Measurements from ENCODE around the gene HOXC4. TPM values are rescaled to one million over a fixed set of nuclear protein-coding genes. Genes with fewer than 3 reads are reported as not detected.
A peak's percentile ranks its signal among the peaks of the same experiment; 100 is the strongest.

Gene HOXC4
- total RNA-seq, 2 donors from 2014 or later, result 0.62 TPM; not detected in 1

- H3K4me1 ChIP-seq (replicated peaks), result peaks cover 9% of the 10 kb centered on the region
- WGBS, result 39% methylated on average over 16 of the region's 16 CpGs
- intact Hi-C loops (cut with DNase I), result no loop called here
- H3K36me3 ChIP-seq, result no peaks in the 10 kb centered on the region
- H3K27ac ChIP-seq, result no peak overlapping the region
- peaks cover 80% of the 10 kb centered on the region for H3K27me3 ChIP-seq (replicated peaks; ENCODE audit: insufficient read depth)
- no peak for DNase-seq (ENCODE audit: low spot score)
- no peaks in the 10 kb centered on the region for H3K9me3 ChIP-seq
- no peak for TF ChIP-seq POLR2AphosphoS5 (IDR thresholded peaks at IDR 0.05)
- no peak for TF ChIP-seq POLR2A (IDR thresholded peaks at IDR 0.05)
- TF ChIP-seq CTCF (IDR thresholded peaks at IDR 0.05), result no peak
- no peak overlapping the region for H3K4me3 ChIP-seq
Observed at GRCh38 chr12:54031480-54031879, 22.2 kb upstream of the HOXC4 start.

- Histone ChIP-seq H3K4me1 (replicated peaks) (peaks cover 9% of the 10 kb centered on the region), H3K27me3 (replicated peaks; ENCODE audit: insufficient read depth) (peaks cover 75% of the 10 kb centered on the region), H3K4me3 (no peak overlapping the region), H3K27ac (no peak overlapping the region), H3K9me3 (no peaks in the 10 kb centered on the region), H3K36me3 (no peaks in the 10 kb centered on the region)
- intact Hi-C loops (cut with DNase I), result no loop called here
- 32% methylated on average over 6 of the region's 6 CpGs for WGBS
- no peak for TF ChIP-seq CTCF (IDR thresholded peaks at IDR 0.05)
- TF ChIP-seq POLR2AphosphoS5 (IDR thresholded peaks at IDR 0.05), result no peak
- TF ChIP-seq POLR2A (IDR thresholded peaks at IDR 0.05), result no peak
- no peak for DNase-seq (ENCODE audit: low spot score)
Observed at GRCh38 chr12:54032086-54032619, 21.5 kb upstream of the HOXC4 start.

DNA sequence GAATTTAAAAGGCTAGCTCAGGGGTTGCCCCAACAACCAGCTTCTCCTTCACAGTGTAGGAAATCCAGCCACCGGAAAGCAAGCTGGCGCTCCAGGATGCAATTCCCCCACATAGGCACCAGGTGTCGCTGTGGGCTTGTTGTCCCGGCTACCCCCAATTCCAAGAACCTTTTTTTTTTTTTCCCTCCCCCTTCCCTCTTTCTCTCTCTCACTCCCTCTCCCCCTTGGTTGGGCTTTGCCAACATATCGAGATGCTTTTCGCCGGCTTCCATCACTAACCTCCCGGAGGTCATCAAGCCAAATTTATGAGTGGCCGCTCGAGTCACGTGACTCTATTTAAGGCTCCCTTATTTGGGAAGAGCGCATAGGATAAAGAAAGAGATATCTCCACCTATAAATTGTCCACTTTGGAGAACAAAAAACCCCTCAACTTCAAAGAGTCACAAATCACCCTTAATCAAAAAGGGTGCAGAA, 21.0 kb upstream of the HOXC4 start, which contains the start of gene HOXC5:
Gene HOXC5 (plus strand): TSS at position 424 of the 474 bp plus-strand sequence. CDS start 73 bp downstream, outside the sequence.
- H3K4me1 ChIP-seq (replicated peaks), result peaks cover 9% of the 10 kb centered on the region
- no peaks in the 10 kb centered on the region for H3K9me3 ChIP-seq
- intact Hi-C loops (cut with DNase I), result no loop called here
- H3K36me3 ChIP-seq, result no peaks in the 10 kb centered on the region
- TF ChIP-seq POLR2A (IDR thresholded peaks at IDR 0.05), result no peak
- TF ChIP-seq CTCF (IDR thresholded peaks at IDR 0.05), result peak; percentile 63 to 85 (median 72)
- H3K4me3 ChIP-seq, result no peak within 1 kb of the TSS
- 4% methylated on average over 12 of the region's 12 CpGs for WGBS
- H3K27me3 ChIP-seq (replicated peaks; ENCODE audit: insufficient read depth), result peaks cover 70% of the 10 kb centered on the region
- no peak within 1 kb of the TSS for H3K27ac ChIP-seq
- DNase-seq (ENCODE audit: low spot score), result peak; percentile 43

DNA sequence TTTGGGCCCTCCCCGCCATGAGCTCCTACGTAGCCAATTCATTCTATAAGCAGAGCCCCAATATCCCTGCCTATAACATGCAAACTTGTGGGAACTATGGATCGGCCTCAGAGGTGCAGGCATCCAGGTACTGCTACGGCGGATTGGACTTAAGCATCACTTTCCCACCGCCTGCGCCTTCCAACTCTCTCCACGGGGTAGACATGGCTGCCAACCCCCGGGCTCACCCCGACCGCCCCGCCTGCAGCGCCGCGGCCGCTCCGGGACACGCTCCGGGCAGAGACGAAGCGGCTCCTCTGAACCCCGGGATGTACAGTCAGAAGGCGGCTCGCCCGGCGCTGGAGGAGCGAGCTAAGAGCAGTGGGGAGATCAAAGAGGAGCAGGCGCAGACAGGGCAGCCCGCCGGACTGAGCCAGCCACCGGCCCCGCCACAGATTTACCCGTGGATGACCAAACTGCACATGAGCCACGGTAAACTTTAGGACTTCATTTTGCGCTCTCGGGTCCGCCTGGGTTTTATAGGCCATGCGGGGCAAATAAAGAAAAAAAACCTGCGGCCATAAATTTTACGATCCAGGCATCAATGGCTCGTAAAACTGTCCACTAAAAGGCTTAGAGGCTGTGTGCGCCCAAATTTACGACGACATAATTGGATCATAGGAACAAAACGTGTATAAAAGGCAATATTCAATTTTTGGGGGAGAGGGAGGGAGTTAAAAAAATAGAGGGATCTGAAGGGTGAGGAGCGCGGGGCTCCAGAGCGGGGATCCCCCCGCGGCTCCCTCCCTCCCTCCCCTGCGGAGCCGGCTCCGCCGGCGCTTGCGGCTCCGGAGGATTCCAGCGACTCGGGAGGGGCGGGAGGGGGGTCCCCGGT, 20.3 kb upstream of the HOXC4 start:
- DNase-seq (ENCODE audit: low spot score), result peak; percentile 46
- Histone ChIP-seq H3K4me1 (replicated peaks) (peaks cover 9% of the 10 kb centered on the region), H3K9me3 (no peaks in the 10 kb centered on the region), H3K27me3 (replicated peaks; ENCODE audit: insufficient read depth) (peaks cover 70% of the 10 kb centered on the region), H3K27ac (no peak overlapping the region), H3K4me3 (no peak overlapping the region), H3K36me3 (no peaks in the 10 kb centered on the region)
- TF ChIP-seq CTCF (IDR thresholded peaks at IDR 0.05) (no peak), POLR2AphosphoS5 (IDR thresholded peaks at IDR 0.05) (peak; percentile 74), POLR2A (IDR thresholded peaks at IDR 0.05) (no peak)
- intact Hi-C loops (cut with DNase I), result no loop called here
- 2% methylated on average over 38 of the region's 61 CpGs for WGBS
